GM12801 (cell line): ENCODE measurements around the gene PDHB.

Source experiments
- CTCF ChIP-seq: IDR thresholded peaks from one replicate; pipeline ENCODE4 v1.5.1; 2011; ENCODE audit warnings: control low read depth; ENCODE audit not compliant: insufficient read length; ENCODE audit errors: extremely low read depth

The PDHB gene

GRCh38 chr3:58471025-58471887, 37.6 kb upstream of the PDHB start:
- no peak for TF ChIP-seq CTCF

- no peak for TF ChIP-seq CTCF
Measured at GRCh38 chr3:58470363-58471024, 36.9 kb upstream of the PDHB start.

GRCh38 chr3:58469096-58469495, 35.5 kb upstream of the PDHB start:
- TF ChIP-seq CTCF, result no peak

- no peak for TF ChIP-seq CTCF
Measured at GRCh38 chr3:58466899-58467563, 33.4 kb upstream of the PDHB start.

- TF ChIP-seq CTCF, result no peak
Measured at GRCh38 chr3:58464866-58465265, 31.2 kb upstream of the PDHB start.

- no peak for TF ChIP-seq CTCF
Measured at GRCh38 chr3:58463942-58464271, 30.3 kb upstream of the PDHB start.

- TF ChIP-seq CTCF, result peak; percentile 60
Measured at GRCh38 chr3:58463181-58463941, 29.7 kb upstream of the PDHB start.
